Large intestine (tissue), 3 donors: Measurements from ENCODE around the gene PBX2. TPM values are rescaled to one million over a fixed set of nuclear protein-coding genes. Genes with fewer than 3 reads are reported as not detected.
"Not testable (repeated sequence)": the region's sequence is repeated elsewhere in the genome, so short reads cannot be mapped to it uniquely, and the experiment has no call there.

Experiments
- DNase-seq, 2 donors: peaks; one replicate each; pipeline versions ENCODE4 v3.0.0 to v3.0.0-alpha.2; 2013
- H3K27ac ChIP-seq: one replicate; pipeline ENCODE4 v1.5.1; 2013; ENCODE audit warnings: low read length
- H3K27me3 ChIP-seq: 2 replicates; pipeline ENCODE4 v1.6.1; 2013; ENCODE audit warnings: low read length; ENCODE audit not compliant: control insufficient read depth, insufficient read depth
- H3K36me3 ChIP-seq: 2 replicates; pipeline ENCODE4 v1.6.1; 2013; ENCODE audit warnings: low read length; ENCODE audit not compliant: control insufficient read depth, insufficient read depth
- H3K4me1 ChIP-seq: one replicate; pipeline ENCODE4 v1.6.1; 2013; ENCODE audit warnings: low read length; ENCODE audit not compliant: control insufficient read depth, insufficient read depth
- H3K4me3 ChIP-seq: one replicate; pipeline ENCODE4 v1.5.1; 2013; ENCODE audit warnings: low read length
- H3K9me3 ChIP-seq: one replicate; pipeline ENCODE4 v1.6.1; 2013; ENCODE audit warnings: mild to moderate bottlenecking, low read depth, low read length, moderate library complexity; ENCODE audit not compliant: control insufficient read depth
- WGBS: methylation state at CpG from one replicate; pipeline ENCODE4 v1.1.5; 2013; ENCODE audit warnings: low lambda C conversion rate; ENCODE audit not compliant: insufficient coverage; 5-methylcytosine and 5-hydroxymethylcytosine counted together
- polyA plus RNA-seq: library from polyadenylated mRNA; unstranded; fragments of 120-200 nt; gene quantifications from one replicate; pipeline ENCODE4 v1.2.1, GENCODE V29; 2013

PBX2 gene
- polyA plus RNA-seq, 1 donor: 125 TPM

DNA sequence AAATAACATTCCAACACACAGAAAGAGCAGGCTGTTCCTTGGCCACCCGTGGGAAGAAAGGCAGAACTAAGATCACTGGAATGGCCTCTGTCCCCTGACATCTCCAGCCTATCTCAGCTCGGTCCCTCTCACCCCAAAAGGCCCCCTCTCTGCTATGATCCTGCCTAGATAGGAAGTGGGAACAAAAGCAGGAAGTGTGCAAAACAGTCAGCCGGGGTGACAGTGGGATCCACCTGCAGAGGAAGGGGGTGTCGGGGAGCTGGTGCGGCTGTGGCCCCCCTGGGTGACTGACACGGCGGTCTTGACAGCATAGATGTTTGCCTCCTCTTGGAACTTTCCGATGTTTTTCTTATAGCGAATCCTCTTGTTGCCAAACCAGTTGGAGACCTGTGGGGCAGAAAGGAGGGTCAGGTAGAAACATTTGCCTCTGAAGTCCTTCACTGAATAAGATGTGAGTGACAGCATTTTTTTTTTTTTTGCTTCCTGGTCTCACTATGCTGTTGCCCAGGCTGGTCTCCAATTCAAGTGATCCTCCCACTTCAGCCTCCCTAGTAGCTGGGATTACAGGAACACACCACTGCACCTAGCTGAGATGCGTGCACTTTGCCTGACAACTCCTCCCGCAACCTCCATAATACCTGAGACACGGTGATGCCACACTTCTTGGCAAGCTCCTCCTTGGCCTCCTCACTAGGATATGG lies 2.8 kb downstream of the PBX2 start:
- no peak overlapping the region for H3K4me3 ChIP-seq
- 90% methylated on average over 2 of the region's 12 CpGs for WGBS
- H3K4me1 ChIP-seq: peaks cover 20% of the 10 kb centered on the region
- H3K27me3 ChIP-seq: no peaks in the 10 kb centered on the region
- DNase-seq: peak in 1 of 2 donors; percentile 1
- no peaks in the 10 kb centered on the region for H3K9me3 ChIP-seq
- H3K27ac ChIP-seq: no peak overlapping the region
- peaks cover 47% of the 10 kb centered on the region for H3K36me3 ChIP-seq

DNA sequence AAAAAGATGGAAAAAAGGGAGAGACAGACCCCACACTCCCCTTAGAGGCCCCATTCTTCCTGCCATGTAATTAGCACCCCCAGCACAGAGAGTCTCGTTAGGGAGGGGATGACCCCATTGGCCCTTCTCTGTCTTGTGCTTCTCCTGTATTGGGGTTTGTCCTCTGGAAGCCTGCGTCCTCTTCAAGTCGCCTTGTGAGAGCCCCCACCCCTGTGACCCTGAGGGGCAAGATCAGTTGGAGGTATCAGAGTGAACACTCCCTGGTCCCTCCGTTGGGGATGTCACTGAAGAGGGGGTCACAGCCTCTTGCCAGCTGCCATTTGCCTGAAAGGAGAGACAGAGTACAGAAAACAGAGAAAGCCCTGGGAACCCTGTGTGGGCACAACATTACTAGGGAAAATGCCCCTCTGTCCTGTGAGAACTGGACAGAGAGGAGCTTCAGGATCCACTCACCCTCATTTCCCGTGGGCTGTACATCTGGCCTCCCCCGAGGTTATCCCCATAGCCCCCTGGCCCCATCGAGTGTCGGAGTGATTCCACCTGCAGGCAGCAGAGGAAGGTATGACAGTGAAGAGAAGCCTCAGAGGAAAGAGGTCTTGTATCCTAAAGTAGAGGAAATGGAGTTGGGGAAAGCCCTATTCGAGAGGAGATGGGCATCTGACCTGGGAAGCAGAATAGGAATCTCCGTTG lies 3.7 kb downstream of the PBX2 start:
- Histone ChIP-seq H3K36me3 (peaks cover 53% of the 10 kb centered on the region), H3K4me1 (peaks cover 11% of the 10 kb centered on the region), H3K27ac (peak overlapping the region; percentile 45)
- not testable (repeated sequence) for H3K27me3 ChIP-seq, H3K9me3 ChIP-seq, H3K4me3 ChIP-seq
- 100% methylated on average over 1 of the region's 10 CpGs for WGBS
- DNase-seq: peak in 1 of 2 donors; percentile 2

DNA sequence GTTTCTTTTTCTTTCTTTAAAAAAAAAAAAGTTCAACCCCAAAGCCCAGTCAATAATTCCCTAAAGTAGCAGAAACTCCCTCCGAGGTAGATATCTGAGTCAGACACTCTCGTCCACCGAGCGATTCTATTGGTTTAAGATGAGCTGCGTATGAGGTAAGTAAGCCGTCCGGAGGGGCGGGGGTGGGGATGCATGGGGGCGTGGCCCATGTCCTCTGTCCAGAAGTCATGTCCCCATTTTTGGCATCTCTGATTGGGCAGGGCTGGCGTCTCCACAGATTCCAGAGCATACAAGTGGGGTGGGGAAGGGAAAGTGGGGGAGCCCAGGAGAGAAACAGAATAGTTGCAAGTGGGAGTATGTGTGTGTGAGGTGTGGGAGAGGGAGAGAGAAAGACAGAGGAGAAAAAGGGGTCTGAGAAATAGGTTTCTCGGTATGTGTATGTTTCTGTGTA lies 4.3 kb downstream of the PBX2 start:
- DNase-seq: peak; percentile 66 to 72
- Histone ChIP-seq H3K36me3 (peaks cover 59% of the 10 kb centered on the region), H3K27ac (peak overlapping the region; percentile 45)
- H3K4me3 ChIP-seq, H3K27me3 ChIP-seq, H3K9me3 ChIP-seq, H3K4me1 ChIP-seq: not testable (repeated sequence)
- WGBS: 50% methylated on average over 2 of the region's 11 CpGs

DNA sequence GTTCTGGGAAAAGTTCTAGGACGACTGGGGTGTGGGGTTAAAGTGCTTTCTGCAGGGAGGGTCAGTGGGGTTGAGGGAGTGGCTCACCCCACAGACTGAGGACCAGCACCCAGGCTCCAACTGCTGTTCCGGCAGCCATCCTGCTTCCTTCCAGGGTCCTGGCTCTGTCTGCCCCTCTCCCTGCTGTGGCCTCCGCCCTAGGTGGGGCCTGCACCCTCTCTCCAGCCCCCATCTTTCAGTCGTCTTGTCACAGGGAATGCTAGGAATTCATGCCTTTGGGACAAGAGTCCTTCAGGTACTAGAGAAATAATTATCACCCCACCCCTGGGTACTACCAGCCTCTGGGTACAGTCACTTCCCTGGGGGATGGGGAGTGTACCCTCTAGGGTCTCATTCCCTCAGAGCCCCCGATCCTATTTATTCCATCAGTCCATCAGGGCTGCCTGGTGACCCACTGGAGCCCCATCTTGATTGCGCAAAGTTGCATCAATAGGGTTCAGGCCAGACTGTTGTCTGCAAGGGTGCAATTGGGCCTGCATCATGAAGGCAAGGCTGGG lies 5.8 kb downstream of the PBX2 start, which contains the start of gene AGER:
Gene AGER, minus strand, starts transcription at position 170 of the 557 bp plus-strand sequence. Its CDS starts 31 bp downstream, at position 139.
- Histone ChIP-seq H3K27me3 (no peaks in the 10 kb centered on the region), H3K4me1 (peaks cover 6% of the 10 kb centered on the region), H3K27ac (no peak within 1 kb of the TSS), H3K4me3 (no peak within 1 kb of the TSS), H3K9me3 (no peaks in the 10 kb centered on the region), H3K36me3 (peaks cover 66% of the 10 kb centered on the region)
- WGBS: no CpG with 5 or more reads among the region's 6 CpGs
- DNase-seq: peak in 1 of 2 donors; percentile 3

DNA sequence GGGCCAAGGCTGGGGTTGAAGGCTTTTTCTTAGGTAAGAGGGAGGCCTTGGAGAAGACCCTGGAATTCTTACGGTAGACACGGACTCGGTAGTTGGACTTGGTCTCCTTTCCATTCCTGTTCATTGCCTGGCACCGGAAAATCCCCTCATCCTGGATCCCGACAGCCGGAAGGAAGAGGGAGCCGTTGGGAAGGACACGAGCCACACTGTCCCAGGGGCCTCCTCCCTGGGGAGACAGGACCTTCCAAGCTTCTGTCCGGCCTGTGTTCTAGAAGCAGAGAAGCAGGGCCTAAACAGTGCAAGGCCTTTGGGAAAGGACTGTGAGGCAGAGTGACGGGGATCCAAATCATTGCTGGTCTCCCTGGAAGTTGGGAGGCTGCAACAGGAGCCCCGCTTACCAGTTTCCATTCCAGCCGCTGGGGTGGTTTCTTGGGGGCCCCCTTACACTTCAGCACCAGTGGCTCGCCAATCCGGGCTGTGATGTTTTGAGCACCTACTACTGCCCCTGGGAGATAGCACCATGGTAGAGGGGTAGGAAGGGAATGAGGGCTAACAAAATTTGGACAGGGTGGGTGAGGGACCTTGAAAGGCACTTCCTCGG lies 6.4 kb downstream of the PBX2 start:
- H3K4me3 ChIP-seq: no peak overlapping the region
- DNase-seq: peak in 1 of 2 donors; percentile 1
- WGBS: no CpG with 5 or more reads among the region's 15 CpGs
- no peak overlapping the region for H3K27ac ChIP-seq
- peaks cover 6% of the 10 kb centered on the region for H3K4me1 ChIP-seq
- H3K27me3 ChIP-seq: no peaks in the 10 kb centered on the region
- no peaks in the 10 kb centered on the region for H3K9me3 ChIP-seq
- peaks cover 66% of the 10 kb centered on the region for H3K36me3 ChIP-seq

DNA sequence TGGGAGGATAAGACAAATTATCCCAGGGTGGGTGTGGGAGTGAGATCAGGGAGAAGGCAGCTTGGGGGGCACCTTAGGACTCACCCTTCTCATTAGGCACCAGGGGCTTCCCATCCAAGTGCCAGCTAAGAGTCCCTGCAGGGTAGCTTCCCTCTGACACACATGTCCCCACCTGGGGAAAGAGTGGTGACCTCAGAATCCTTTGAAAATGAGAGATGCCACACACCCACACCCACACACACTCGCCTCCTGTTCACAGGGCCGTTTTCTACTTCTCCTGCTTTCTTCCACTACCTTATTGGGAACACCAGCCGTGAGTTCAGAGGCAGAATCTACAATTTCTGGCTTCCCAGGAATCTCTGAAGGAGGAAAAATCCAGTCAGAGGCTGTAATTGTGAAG lies 7.0 kb downstream of the PBX2 start:
- H3K27ac ChIP-seq: no peak overlapping the region
- WGBS: no CpG with 5 or more reads among the region's 3 CpGs
- H3K27me3 ChIP-seq: no peaks in the 10 kb centered on the region
- H3K4me3 ChIP-seq: no peak overlapping the region
- H3K9me3 ChIP-seq: no peaks in the 10 kb centered on the region
- H3K4me1 ChIP-seq: peaks cover 6% of the 10 kb centered on the region
- peaks cover 64% of the 10 kb centered on the region for H3K36me3 ChIP-seq
- DNase-seq: peak in 1 of 2 donors; percentile 1

DNA sequence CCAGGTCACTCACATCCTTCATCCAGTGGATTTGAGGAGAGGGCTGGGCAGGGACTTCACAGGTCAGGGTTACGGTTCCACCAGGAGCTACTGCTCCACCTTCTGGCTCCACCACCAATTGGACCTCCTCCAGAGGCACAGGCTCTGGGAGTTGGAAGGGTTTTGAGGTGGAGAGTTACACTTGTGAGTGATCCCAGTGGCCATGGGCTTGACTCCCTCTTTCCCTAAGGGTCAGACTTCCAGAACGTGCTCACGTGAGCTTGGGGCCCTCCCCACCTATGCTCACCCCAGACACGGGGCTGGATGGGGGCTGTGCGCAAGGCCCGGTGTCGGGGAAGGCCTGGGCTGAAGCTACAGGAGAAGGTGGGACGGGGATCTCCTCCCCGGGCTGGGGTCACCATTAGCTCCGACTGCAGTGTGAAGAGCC lies 7.4 kb downstream of the PBX2 start:
- Histone ChIP-seq H3K9me3 (no peaks in the 10 kb centered on the region), H3K27me3 (no peaks in the 10 kb centered on the region), H3K27ac (no peak overlapping the region), H3K36me3 (peaks cover 60% of the 10 kb centered on the region), H3K4me3 (no peak overlapping the region), H3K4me1 (peaks cover 6% of the 10 kb centered on the region)
- no CpG with 5 or more reads among the region's 10 CpGs for WGBS
- no peak for DNase-seq

DNA sequence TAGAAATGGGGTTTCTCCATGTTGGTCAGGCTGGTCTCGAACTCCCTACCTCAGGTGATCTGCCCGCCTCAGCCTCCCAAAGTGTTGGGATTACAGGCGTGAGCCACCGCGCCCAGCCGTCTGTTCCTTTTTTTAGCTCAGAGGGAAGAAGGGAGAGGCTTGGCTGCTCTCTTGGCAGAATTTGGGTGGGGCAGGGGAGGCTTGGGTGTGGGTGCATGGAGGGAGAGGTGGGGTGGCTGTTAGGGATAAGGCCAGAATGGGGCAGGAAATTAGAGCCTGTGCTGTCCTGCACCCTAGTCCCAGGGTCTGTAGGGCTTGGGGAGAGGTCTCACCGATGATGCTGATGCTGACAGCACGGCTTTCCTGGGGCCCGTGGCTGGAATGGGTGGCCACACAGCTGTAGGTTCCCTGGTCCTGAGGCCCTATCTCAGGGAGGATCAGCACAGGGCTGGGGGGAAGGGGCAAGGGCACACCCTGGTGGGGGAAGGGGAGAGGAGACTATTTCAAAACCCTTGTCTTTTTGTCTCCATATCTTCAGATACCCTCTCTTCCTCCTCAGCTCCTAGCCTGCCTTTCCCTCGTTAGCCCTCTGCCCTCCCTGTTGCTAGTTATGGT lies 8.0 kb downstream of the PBX2 start:
- H3K27ac ChIP-seq: no peak overlapping the region
- peaks cover 8% of the 10 kb centered on the region for H3K4me1 ChIP-seq
- no CpG with 5 or more reads among the region's 10 CpGs for WGBS
- no peaks in the 10 kb centered on the region for H3K27me3 ChIP-seq
- no peak overlapping the region for H3K4me3 ChIP-seq
- H3K9me3 ChIP-seq: no peaks in the 10 kb centered on the region
- peaks cover 54% of the 10 kb centered on the region for H3K36me3 ChIP-seq
- DNase-seq: no peak

DNA sequence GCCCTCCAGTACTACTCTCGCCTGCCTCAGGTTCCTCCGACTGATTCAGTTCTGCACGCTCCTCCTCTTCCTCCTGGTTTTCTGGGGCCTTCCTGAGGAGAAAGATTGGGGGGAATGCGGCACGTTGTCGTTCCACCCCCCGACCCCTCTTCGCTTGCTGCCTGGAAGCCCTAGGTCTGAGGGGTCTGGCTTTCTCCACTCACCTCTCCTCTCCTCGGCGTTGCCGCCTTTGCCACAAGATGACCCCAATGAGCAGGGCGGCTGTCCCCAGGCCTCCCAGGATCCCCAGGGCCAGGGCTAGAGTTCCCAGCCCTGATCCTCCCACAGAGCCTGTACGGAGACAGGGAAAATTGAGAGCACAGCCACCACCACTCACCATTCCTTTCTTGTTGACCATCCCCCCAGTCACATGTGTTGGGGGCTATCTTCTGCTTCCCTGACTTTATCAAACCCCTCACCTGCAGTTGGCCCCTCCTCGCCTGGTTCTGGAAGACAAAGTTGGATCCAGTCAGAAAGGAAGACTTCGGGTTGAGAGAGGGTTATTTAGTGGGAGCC lies 8.8 kb downstream of the PBX2 start:
- no peak overlapping the region for H3K27ac ChIP-seq
- H3K4me3 ChIP-seq: no peak overlapping the region
- H3K36me3 ChIP-seq: peaks cover 46% of the 10 kb centered on the region
- H3K27me3 ChIP-seq: no peaks in the 10 kb centered on the region
- no peak for DNase-seq
- WGBS: no CpG with 5 or more reads among the region's 15 CpGs
- no peaks in the 10 kb centered on the region for H3K9me3 ChIP-seq
- peaks cover 15% of the 10 kb centered on the region for H3K4me1 ChIP-seq
